Thoracic aorta (tissue), 2 donors: ENCODE data around the gene DUSP22. TPM values are rescaled to one million over a fixed set of nuclear protein-coding genes. Genes with fewer than 3 reads are reported as not detected.

Experiments
- ATAC-seq: fragments of 150-250 bp; one replicate; pipeline ENCODE4 v1.8.0; 2017; ENCODE audit warnings: low read depth; ENCODE audit not compliant: insufficient number of reproducible peaks, low FRiP score
- DNase-seq: peaks from one replicate; pipeline ENCODE4 v3.0.0-alpha.2; 2020; ENCODE audit warnings: low spot score
- H3K27ac ChIP-seq, 2 donors: fragments of 200-600 bp; sonication (generic); 1 replicate in 1 of 2; 2 replicates in 1 of 2; pipeline ENCODE4 v1.5.1; 2016; ENCODE audit warnings: mild to moderate bottlenecking in 2 of 2, moderate library complexity in 2 of 2
- H3K27me3 ChIP-seq: fragments of 200-600 bp; sonication (generic); replicated peaks from 2 replicates; pipeline ENCODE4 v1.6.0; 2016; ENCODE audit warnings: mild to moderate bottlenecking; ENCODE audit not compliant: insufficient read depth
- H3K36me3 ChIP-seq: fragments of 200-600 bp; sonication (generic); one replicate; pipeline ENCODE4 v1.5.1; 2016
- H3K4me1 ChIP-seq, 2 donors: fragments of 200-600 bp; sonication (generic); 1 replicate in 1 of 2; 2 replicates in 1 of 2; pipeline versions ENCODE4 v1.5.1 to v1.6.0; 2016; ENCODE audit warnings: low read depth in 2 of 2, mild to moderate bottlenecking in 1 of 2; ENCODE audit not compliant: control insufficient read depth in 1 of 2
- H3K4me3 ChIP-seq: fragments of 200-600 bp; sonication (generic); 2 replicates; pipeline ENCODE4 v1.5.1; 2016; ENCODE audit warnings: mild to moderate bottlenecking
- H3K9me3 ChIP-seq: fragments of 200-600 bp; sonication (generic); 2 replicates; pipeline ENCODE4 v1.5.1; 2016
- CTCF ChIP-seq: fragments of 200-600 bp; sonication (generic); IDR thresholded peaks from one replicate; pipeline ENCODE4 v1.5.1; 2019; ENCODE audit warnings: antibody characterized with exemption
- total RNA-seq, 2 donors: library from RNA; depleted of rRNA; stranded (reverse); fragments of >200 nt; gene quantifications; one replicate each; pipeline versions ENCODE4 v1.1.0 to v1.2.3, GENCODE V29; 2016

Gene DUSP22
- total RNA-seq, 2 donors from 2014 or later = 49.0 to 74.6 TPM

- H3K36me3 ChIP-seq = peaks cover 11% of the 10 kb centered on the region
Measured at GRCh38 chr6:348860-349396, 56.6 kb downstream of the DUSP22 start.

DNA sequence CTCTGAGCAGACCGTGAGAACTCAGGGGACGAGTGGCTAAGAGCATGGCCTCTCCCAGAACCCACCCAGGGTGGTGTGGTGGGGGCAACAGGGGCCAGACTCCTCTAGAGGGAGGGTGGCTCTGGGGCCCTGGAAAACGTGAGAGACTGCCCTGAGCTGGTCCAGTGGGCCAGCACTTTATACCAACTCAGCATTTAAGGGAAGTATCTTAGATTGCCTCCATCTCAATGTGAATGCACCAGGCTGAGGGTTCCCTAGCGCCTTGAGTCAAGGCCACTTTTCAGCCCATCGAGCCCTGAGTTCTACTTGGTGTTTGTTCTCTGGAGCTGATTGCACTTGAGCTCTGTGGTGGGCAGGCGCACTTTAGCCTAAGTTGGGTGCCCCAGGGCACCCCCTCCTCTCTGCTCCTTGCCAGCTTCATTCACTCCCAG lies 57.2 kb downstream of the DUSP22 start:
- no peak for TF ChIP-seq CTCF

More at GRCh38 chr6:348860-349396, 56.6 kb downstream of the DUSP22 start:
- no peak for TF ChIP-seq CTCF
- no peak for DNase-seq
- H3K27ac ChIP-seq = no peak overlapping the region
- no peak overlapping the region for H3K4me3 ChIP-seq
- no peaks in the 10 kb centered on the region for H3K4me1 ChIP-seq
- H3K27me3 ChIP-seq = no peaks in the 10 kb centered on the region
- ATAC-seq = no peak
- H3K9me3 ChIP-seq = no peaks in the 10 kb centered on the region

GRCh38 chr6:350371-350770 lies 58.1 kb downstream of the DUSP22 start:
- no peak for ATAC-seq
- H3K36me3 ChIP-seq = peaks cover 11% of the 10 kb centered on the region
- H3K9me3 ChIP-seq = no peaks in the 10 kb centered on the region
- DNase-seq = no peak
- no peaks in the 10 kb centered on the region for H3K4me1 ChIP-seq
- no peak overlapping the region for H3K27ac ChIP-seq
- H3K27me3 ChIP-seq = no peaks in the 10 kb centered on the region
- no peak overlapping the region for H3K4me3 ChIP-seq
- no peak for TF ChIP-seq CTCF

More for the DNA sequence above, 57.2 kb downstream of the DUSP22 start:
- Histone ChIP-seq H3K4me1 (no peaks in the 10 kb centered on the region), H3K36me3 (peaks cover 11% of the 10 kb centered on the region), H3K9me3 (no peaks in the 10 kb centered on the region), H3K27ac (no peak overlapping the region), H3K27me3 (no peaks in the 10 kb centered on the region), H3K4me3 (no peak overlapping the region)
- no peak for ATAC-seq
- DNase-seq = no peak

- Histone ChIP-seq H3K27ac (no peak overlapping the region), H3K4me3 (no peak overlapping the region), H3K4me1 (no peaks in the 10 kb centered on the region), H3K9me3 (no peaks in the 10 kb centered on the region), H3K27me3 (no peaks in the 10 kb centered on the region), H3K36me3 (peaks cover 8% of the 10 kb centered on the region)
- ATAC-seq (no peak), DNase-seq (no peak)
- no peak for TF ChIP-seq CTCF
Measured at GRCh38 chr6:351011-351866, 59.0 kb downstream of the DUSP22 start.

GRCh38 chr6:351867-352289 lies 59.6 kb downstream of the DUSP22 start:
- DNase-seq (no peak), ATAC-seq (no peak)
- Histone ChIP-seq H3K4me1 (no peaks in the 10 kb centered on the region), H3K27ac (no peak overlapping the region), H3K4me3 (no peak overlapping the region), H3K9me3 (no peaks in the 10 kb centered on the region), H3K27me3 (no peaks in the 10 kb centered on the region), H3K36me3 (peaks cover 8% of the 10 kb centered on the region)
- no peak for TF ChIP-seq CTCF
